HCT116 (cell line): ENCODE results near the gene SAE1. TPM values are rescaled to one million over a fixed set of nuclear protein-coding genes. Genes with fewer than 3 reads are reported as not detected.

Experiments used
- ATAC-seq: fragments of 200-7000 bp; cut with Tn5 transposase; 2 replicates; pipeline ENCODE4 v1.9.1; 2020; ENCODE audit warnings: mild to moderate bottlenecking, moderate library complexity
- BruUV-seq: library from RNA; stranded (reverse); fragments of 400-500 nt; replicated peaks from 2 replicates; lab custom pipeline; 2021; lab: Mats Ljungman, UMichigan
- CTCF ChIA-PET: fragments of 300-600 bp; sonication (Branson Sonifier 250); formaldehyde crosslinking; loops from one replicate; lab custom pipeline; 2021; ENCODE audit warnings: antibody characterized with exemption; lab: Charles Lee
- POLR2A ChIA-PET: fragments of 300-600, 350-600 bp; sonication (Branson Sonifier 250); formaldehyde crosslinking; loops from one replicate; lab custom pipeline; 2021; ENCODE audit warnings: antibody characterized with exemption; lab: Charles Lee
- RAD21 ChIA-PET, 2 experiments: fragments of 300-600 bp; sonication (Branson Sonifier 250); formaldehyde crosslinking; loops; one replicate each; lab custom pipeline; 2023; ENCODE audit warnings: low total read pairs in 2 of 2; ENCODE audit not compliant: uncharacterized antibody in 2 of 2, unreplicated experiment in 2 of 2, low non-redundant PET in 1 of 2; lab: Charles Lee
- DNase-seq: peaks from one replicate; pipeline ENCODE4 v3.0.0-alpha.2; 2010; ENCODE audit warnings: low read depth, low spot score
- H2AFZ ChIP-seq: fragments of 200-600 bp; shearing (Covaris generic), sonication (generic); 2 replicates; pipeline ENCODE4 v1.6.1; 2017; ENCODE audit warnings: low read depth, mixed run types, mixed read lengths, antibody characterized with exemption, low read length; ENCODE audit not compliant: poor library complexity, severe bottlenecking
- H3K27ac ChIP-seq: 2 replicates; pipeline ENCODE4 v1.5.1; 2012; ENCODE audit warnings: low read depth, low read length
- H3K27me3 ChIP-seq: fragments of 200-600 bp; sonication (generic); 2 replicates; pipeline ENCODE4 v1.6.1; 2016; ENCODE audit warnings: mixed run types, low read length, mixed read lengths; ENCODE audit not compliant: insufficient read depth
- H3K36me3 ChIP-seq, 2 experiments: fragments of 200-500 bp in 1 of 2; fragments of 200-600 bp in 1 of 2; sonication (Bioruptor generic) in 1 of 2; sonication (generic) in 1 of 2; 2 replicates each; pipeline versions ENCODE4 v1.5.1 to v1.6.1; 2014 to 2016; ENCODE audit warnings: low read length in 2 of 2, inconsistent platforms in 1 of 2, mixed read lengths in 1 of 2, mixed run types in 1 of 2; ENCODE audit not compliant: insufficient read depth in 2 of 2, control insufficient read depth in 1 of 2
- H3K4me1 ChIP-seq, 2 experiments: fragments of 200-600 bp in 1 of 2; sonication (generic) in 1 of 2; 2 replicates each; pipeline versions ENCODE4 v1.5.1 to v1.6.1; 2012 to 2017; ENCODE audit warnings: low read length in 2 of 2, inconsistent platforms in 1 of 2, mild to moderate bottlenecking in 1 of 2, mixed read lengths in 1 of 2, mixed run types in 1 of 2, moderate library complexity in 1 of 2; ENCODE audit not compliant: insufficient read depth in 2 of 2, control insufficient read depth in 1 of 2
- H3K4me2 ChIP-seq: fragments of 200-600 bp; sonication (generic); 2 replicates; pipeline ENCODE4 v1.6.1; 2017; ENCODE audit warnings: mixed run types, low read length, mixed read lengths
- H3K4me3 ChIP-seq, 2 experiments: fragments of 200-600 bp in 1 of 2; sonication (generic) in 1 of 2; replicated peaks in 1 of 2; 2 replicates each; pipeline ENCODE4 v1.5.1; 2011 to 2016; ENCODE audit warnings: low read length in 2 of 2, control low read depth in 1 of 2, low read depth in 1 of 2, mild to moderate bottlenecking in 1 of 2, mixed read lengths in 1 of 2, mixed run types in 1 of 2
- H3K79me2 ChIP-seq: fragments of 200-600 bp; sonication (generic); 2 replicates; pipeline ENCODE4 v1.6.1; 2017; ENCODE audit warnings: mild to moderate bottlenecking, mixed run types, low read length, moderate library complexity, mixed read lengths; ENCODE audit not compliant: insufficient read depth
- H3K9ac ChIP-seq: fragments of 200-600 bp; sonication (generic); 2 replicates; pipeline ENCODE4 v1.6.1; 2016; ENCODE audit warnings: low read length, mixed read lengths
- H3K9me2 ChIP-seq: fragments of 200-600 bp; sonication (generic), shearing (Covaris generic); 2 replicates; pipeline ENCODE4 v1.6.1; 2017; ENCODE audit warnings: mixed run types, mild to moderate bottlenecking, moderate library complexity; ENCODE audit not compliant: insufficient read depth
- H3K9me3 ChIP-seq, 2 experiments: fragments of 200-500 bp in 1 of 2; fragments of 200-600 bp in 1 of 2; sonication (Bioruptor generic) in 1 of 2; sonication (generic) in 1 of 2; 2 replicates each; pipeline ENCODE4 v1.6.1; 2014 to 2017; ENCODE audit warnings: low read length in 2 of 2, mixed read lengths in 2 of 2, inconsistent platforms in 1 of 2, low read depth in 1 of 2, mild to moderate bottlenecking in 1 of 2, mixed run types in 1 of 2, moderate library complexity in 1 of 2; ENCODE audit not compliant: control insufficient read depth in 1 of 2, insufficient read depth in 1 of 2
- H4K20me1 ChIP-seq: fragments of 200-600 bp; sonication (generic), shearing (Covaris generic); 2 replicates; pipeline ENCODE4 v1.6.1; 2017; ENCODE audit warnings: mixed run types, mild to moderate bottlenecking, moderate library complexity; ENCODE audit not compliant: insufficient read depth
- EZH2 ChIP-seq: fragments of 200-600 bp; sonication (generic); IDR thresholded peaks from 2 replicates; pipeline ENCODE4 v1.6.1; 2017; ENCODE audit warnings: antibody characterized with exemption, mixed run types
- MAX ChIP-seq: IDR thresholded peaks from 2 replicates; pipeline ENCODE4 v1.6.1; 2012
- SIN3A ChIP-seq: IDR thresholded peaks from 2 replicates; pipeline ENCODE4 v1.6.1; 2012; ENCODE audit warnings: low read depth
- SRF ChIP-seq: IDR thresholded peaks from 2 replicates; pipeline ENCODE4 v1.6.1; 2012; ENCODE audit warnings: low read depth
- intact Hi-C: fragments of 100-400 bp; cut with micrococcal nuclease; formaldehyde crosslinking; loops from 2 replicates; pipeline ENCODE4 v1.10.0; 2022
- total RNA-seq: library from RNA; stranded (reverse); gene quantifications from one replicate; pipeline ENCODE4 v1.2.1, GENCODE V29; 2021; ENCODE audit not compliant: unreplicated experiment

SAE1 gene
- total RNA-seq, 1 experiment from 2014 or later: 213 TPM

GRCh38 chr19:47082493-47082892 is 48.1 kb upstream of the SAE1 start:
- no peak overlapping the region for H2AFZ ChIP-seq
- POLR2A ChIA-PET: no interaction called here
- DNase-seq: no peak
- no peak overlapping the region for H3K4me2 ChIP-seq
- H3K27me3 ChIP-seq: no peaks in the 10 kb centered on the region
- peaks cover 35 to 47% of the 10 kb centered on the region in 2 experiments for H3K36me3 ChIP-seq
- CTCF ChIA-PET: no interaction called here
- H3K9ac ChIP-seq: no peak overlapping the region
- no peaks in the 10 kb centered on the region; the same call in 1 of the 2 replicates for H3K79me2 ChIP-seq
- TF ChIP-seq MAX: no peak
- TF ChIP-seq SIN3A: no peak
- TF ChIP-seq EZH2: no peak
- intact Hi-C loops: no loop called here
- no peak overlapping the region for H3K27ac ChIP-seq
- no peak overlapping the region for H3K4me3 ChIP-seq
- no peak for ATAC-seq
- RAD21 ChIA-PET: no interaction called here
- no peaks in the 10 kb centered on the region for H4K20me1 ChIP-seq
- H3K9me3 ChIP-seq: no peaks in the 10 kb centered on the region
- H3K9me2 ChIP-seq: no peaks in the 10 kb centered on the region
- peaks cover 0 to 18% of the 10 kb centered on the region in 2 experiments; a peak in 3 of 4 replicates for H3K4me1 ChIP-seq
- no TSS peak for BruUV-seq

GRCh38 chr19:47084879-47085439 is 45.7 kb upstream of the SAE1 start:
- peaks cover 0 to 11% of the 10 kb centered on the region in 2 experiments; a peak in 2 of 4 replicates for H3K4me1 ChIP-seq
- no peak for ATAC-seq
- no peaks in the 10 kb centered on the region for H3K9me2 ChIP-seq
- H3K4me2 ChIP-seq: no peak overlapping the region
- no peaks in the 10 kb centered on the region for H4K20me1 ChIP-seq
- peaks cover 33 to 51% of the 10 kb centered on the region in 2 experiments for H3K36me3 ChIP-seq
- no peak overlapping the region for H3K4me3 ChIP-seq
- ChIA-PET CTCF (no interaction called here), POLR2A (no interaction called here), RAD21 (no interaction called here)
- no peak for TF ChIP-seq SRF
- no peak for TF ChIP-seq SIN3A
- intact Hi-C loops: no loop called here
- no peaks in the 10 kb centered on the region for H3K9me3 ChIP-seq
- no peak overlapping the region for H3K27ac ChIP-seq
- H2AFZ ChIP-seq: no peak overlapping the region
- BruUV-seq: no TSS peak
- no peaks in the 10 kb centered on the region; the same call in 1 of the 2 replicates for H3K79me2 ChIP-seq
- H3K9ac ChIP-seq: no peak overlapping the region
- no peak for DNase-seq
- no peaks in the 10 kb centered on the region for H3K27me3 ChIP-seq
